GM18502 (cell line): ENCODE measurements around the gene AGAP1.

Source experiments
- ATAC-seq: cut with Tn5 transposase; IDR thresholded peaks from one replicate; pipeline ENCODE4 v1.9.1; 2021; ENCODE audit warnings: mild to moderate bottlenecking; ENCODE audit not compliant: unreplicated experiment, poor library complexity

Gene AGAP1

DNA sequence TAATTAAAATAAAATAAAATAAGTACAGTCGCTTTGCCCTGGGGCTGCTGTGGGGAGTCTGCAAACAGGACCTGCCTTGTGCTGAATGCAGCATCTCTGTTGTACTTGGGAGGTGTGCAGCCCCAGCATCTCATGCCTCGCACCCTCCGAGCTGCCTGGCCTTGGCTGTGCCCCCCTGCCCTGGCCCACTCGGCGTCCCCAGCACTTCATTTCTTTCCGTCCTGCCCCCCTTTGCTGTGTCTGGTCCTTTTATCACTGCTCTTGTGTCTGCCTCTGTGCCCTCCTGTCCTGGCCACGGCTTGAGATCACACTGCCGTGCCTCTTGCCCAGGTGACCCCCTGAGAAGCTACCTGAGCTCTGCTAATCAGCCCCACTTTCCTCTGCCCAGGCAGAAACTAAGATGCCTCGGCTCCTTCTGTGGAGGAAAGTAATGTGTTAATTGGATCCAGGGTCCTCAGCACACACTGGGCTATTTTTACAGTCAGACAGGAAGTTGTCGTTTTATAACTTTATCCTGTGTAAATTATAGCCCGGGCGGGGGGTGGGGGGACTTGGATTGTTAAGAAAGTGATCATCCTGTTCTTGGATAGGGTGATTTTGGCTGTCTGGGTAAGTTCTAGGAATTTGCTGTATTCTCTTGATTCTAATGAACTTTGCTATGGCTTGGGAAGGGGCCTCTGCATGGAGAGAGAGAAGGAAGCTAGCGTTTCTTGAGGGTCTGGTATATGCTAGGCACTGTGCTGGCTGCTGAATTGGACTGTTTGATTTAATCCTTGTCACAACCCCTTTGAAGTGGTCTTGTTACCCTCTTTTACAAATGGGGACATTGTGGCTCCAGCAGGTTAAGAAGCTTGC is 69.4 kb downstream of the AGAP1 start:
- ATAC-seq, result no peak

- ATAC-seq, result no peak
Observed at GRCh38 chr2:235564066-235564465, 70.2 kb downstream of the AGAP1 start.

DNA sequence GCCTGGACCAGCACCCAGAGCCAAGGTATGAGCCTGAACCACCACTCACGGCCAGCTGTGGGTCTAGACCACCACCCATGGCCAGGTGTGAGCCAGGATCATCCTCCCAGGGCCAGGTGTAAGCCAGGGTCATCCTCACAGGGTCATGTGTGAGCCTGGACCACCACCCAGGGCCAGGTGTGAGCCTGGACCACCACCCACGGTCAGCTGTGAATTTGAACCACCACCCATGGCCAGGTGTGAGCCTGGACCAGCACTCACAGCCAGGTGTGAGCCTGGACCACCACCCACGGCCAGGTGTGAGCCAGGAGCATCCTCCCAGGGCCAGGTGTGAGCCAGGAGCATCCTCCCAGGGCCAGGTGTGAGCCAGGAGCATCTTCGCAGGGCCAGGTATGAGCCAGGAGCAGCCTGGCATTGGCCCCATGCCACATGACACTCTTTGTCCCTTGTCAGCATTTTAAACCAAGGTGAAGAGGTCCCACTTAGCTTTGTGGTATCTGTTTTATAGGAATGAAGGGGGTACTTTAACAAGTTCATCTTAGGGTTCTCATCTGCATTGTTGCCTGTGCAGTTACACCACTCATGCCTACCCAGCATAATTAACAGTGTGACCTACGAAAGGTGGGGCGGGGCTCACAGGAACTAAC is 71.2 kb downstream of the AGAP1 start:
- ATAC-seq, result no peak

GRCh38 chr2:235566415-235566814 is 72.6 kb downstream of the AGAP1 start:
- no peak for ATAC-seq

GRCh38 chr2:235566931-235567495 is 73.2 kb downstream of the AGAP1 start:
- ATAC-seq, result no peak

- ATAC-seq, result no peak
Observed at GRCh38 chr2:235567842-235568241, 74.0 kb downstream of the AGAP1 start.

DNA sequence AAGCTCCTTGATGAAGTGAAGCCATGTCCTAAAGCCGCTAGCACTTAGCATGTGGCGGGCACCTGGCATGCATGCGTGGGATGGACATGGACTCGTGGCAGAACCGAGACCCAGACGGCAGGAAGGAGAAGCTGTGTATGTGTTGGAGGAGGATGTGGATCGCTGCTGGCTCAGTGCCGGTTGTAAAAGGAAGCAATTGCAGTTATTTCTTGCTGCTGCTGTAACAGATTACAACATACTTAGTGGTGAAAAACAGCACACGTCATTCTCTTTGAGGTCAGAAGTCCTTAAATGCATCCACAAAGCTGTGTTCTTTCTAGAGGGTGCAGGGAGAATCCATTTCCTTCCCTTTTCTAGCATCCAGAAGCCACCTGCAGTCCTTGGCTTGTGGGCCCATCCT is 74.6 kb downstream of the AGAP1 start:
- no peak for ATAC-seq

DNA sequence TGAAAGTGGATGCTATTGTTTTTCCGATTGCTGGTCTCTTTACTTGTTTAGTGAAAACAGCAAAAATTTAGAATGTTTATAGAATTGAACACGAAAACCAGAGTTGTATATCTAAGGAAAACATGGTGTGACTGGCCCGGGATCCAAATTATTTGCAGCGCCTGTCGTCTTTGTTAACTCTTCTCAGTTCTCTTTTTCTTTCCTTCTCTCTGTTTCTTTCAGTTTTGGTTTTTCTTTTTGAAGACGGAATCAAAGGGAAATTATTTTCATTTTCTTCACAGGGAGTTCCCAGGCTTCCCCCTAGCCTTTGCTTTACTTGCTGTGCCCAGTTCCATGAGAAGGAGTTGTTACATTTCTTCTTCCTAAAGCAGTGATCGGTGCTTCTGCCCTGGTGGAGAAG is 76.0 kb downstream of the AGAP1 start:
- ATAC-seq, result no peak

DNA sequence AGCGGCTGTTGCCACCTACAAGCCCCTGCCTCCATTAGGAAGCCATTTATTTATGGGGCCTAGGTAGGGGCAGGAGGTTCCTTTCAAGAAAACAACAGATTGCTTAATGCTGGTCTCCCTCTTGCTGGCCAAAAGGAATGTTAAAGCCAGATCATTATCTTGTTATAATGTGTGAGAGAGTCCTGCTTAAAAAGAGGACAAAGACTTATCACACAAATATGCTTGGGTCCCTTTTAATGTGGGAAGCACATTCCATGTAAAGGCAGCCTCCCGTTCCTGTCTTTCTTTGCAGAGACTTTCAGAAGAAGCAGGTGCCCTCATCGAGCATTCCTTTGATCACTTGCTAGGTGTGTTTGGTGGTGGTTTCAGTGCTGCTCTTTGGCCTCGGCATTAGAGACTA is 76.4 kb downstream of the AGAP1 start:
- no peak for ATAC-seq

DNA sequence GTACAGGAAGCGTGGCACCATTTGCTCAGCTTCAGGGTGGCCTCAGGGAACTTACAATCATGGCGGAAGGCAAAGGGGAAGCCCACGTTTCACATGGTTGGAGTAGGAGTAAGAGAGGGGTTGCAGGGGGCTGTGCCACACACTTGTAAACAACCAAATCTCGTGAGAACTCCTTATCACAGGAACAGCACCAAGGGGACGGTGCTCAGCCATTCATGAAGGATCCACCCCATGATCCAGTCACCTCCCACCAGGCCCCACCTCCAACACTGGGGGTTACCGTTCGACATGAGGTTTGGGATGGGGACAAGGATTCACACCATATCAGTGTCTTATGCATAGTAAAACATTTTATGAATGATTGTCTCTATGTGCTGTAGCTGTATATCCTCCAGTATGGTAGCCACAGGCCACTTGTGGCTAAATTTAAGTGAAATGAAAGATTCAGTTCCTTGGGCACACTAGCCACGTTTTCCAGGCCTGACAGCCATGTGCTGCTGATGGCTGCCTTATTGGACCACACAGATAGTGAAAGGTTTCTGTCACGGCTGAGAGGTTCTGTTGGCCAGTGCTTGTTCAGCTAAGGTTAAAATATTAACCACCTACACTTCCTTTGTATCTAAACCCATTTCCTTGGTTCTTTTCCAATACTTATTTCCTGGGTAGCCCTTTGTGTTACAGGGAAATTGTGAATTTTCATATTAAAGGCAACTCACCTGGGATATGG is 77.3 kb downstream of the AGAP1 start:
- no peak for ATAC-seq

DNA sequence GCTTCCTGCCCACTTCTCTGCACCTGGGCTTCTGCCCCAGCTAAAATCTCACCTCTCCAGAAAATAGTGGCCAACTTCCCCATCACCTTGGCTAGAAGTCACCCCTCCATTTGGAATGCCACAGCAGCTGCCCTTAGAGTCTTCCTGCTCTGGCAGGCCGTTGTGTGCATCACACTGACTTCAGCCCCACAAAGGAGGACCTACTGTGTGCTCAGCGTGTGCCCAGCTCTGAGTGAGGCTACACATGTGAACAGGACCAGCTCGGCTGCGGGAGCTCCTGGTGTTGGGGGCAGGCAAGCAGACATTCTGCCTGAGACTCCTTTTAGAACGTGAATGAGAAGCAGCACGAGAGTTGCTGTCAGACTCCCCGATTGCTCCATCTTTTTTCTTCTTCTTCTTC is 78.7 kb downstream of the AGAP1 start:
- ATAC-seq, result no peak

DNA sequence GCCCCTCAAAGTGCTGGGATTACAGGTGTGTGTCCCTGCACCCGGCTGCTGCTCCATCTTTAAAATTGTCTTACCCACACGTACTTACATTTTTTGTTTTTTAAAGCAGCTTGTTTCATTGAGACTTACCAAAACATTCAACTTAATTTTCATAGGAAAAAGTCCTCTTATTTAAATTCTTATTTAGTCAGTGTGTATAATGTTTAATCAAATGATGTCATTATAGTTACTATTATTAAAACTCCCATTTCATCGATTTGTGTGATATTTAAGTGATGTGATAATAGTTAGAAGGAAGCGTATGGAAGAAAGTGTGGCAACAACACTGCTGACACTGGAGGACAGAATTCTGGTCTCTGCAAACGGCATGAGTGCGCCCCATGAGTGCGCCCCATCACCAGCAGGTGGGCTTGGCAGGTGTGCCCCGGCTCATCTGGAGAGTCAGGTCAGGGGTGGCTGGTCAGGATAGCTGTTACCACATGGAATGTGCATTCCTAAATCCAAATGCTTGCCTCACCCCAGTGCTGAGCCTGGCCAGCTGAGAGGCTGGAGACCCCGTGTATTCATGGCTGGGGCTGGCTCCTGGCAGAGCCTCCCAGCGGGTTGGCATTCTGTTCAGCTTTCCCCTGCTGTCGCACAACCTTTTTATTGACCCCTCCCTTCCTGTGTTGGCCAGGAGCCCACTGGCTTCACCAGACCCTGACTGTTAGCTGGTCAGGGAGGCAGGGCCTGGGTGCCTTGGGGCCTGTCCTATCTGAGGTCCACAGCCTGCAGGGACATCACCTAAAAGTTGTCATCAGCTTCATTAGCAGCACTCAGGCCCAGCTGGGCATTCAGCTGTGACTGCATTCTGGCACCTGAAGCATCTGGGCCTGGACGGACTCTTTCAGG is 79.7 kb downstream of the AGAP1 start:
- ATAC-seq, result no peak

DNA sequence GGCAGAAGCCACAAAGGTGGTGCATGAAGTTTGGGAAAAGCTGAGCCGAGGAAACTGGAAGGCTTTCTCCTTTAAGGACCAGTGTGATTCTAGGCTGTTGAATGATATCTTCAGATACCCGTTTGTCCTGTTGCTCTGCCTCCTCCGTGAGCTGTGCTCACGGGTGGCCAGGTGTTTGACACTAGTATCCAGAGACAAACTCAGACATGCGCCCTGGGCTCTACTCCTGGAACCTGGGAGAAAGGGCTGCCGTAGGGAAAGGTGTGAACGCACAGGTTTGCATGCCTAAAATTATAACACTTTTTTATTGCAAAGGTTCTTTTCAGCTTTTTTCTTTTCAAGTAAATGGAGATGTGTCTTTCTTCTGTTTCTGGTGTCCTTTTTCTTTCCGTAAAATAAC is 81.6 kb downstream of the AGAP1 start:
- ATAC-seq, result no peak

DNA sequence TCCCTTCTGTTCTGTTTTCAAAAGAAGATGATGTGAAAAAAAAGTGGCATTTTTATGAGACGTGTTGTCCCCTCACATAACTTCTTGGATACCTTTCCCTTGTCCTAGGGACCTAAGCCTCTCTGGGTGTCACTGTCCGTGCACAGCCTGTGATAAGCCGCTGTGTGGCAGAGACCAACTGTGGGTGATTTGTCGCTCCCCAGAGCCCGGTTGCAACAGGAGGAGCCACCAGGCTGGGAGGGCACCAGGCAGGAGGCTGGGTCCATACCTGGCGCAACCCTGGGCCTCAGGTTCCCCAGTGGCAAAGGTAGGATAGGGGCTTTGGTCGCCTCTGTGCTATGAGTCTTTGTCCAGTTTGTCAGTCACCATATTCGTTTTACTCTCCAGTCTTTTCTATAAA is 82.1 kb downstream of the AGAP1 start:
- ATAC-seq, result no peak

- ATAC-seq, result no peak
Observed at GRCh38 chr2:235576337-235576910, 82.6 kb downstream of the AGAP1 start.

- no peak for ATAC-seq
Observed at GRCh38 chr2:235577404-235578330, 83.8 kb downstream of the AGAP1 start.

GRCh38 chr2:235579128-235579527 is 85.3 kb downstream of the AGAP1 start:
- no peak for ATAC-seq

- ATAC-seq, result no peak
Observed at GRCh38 chr2:235580426-235581157, 86.7 kb downstream of the AGAP1 start.
